Subcutaneous abdominal adipose tissue (tissue), 5 donors: ENCODE measurements around the gene POM121L2.
A peak's percentile ranks its signal among the peaks of the same experiment; 100 is the strongest.

ENCODE experiments used
- H3K27ac ChIP-seq: one replicate; pipeline ENCODE4 v1.7.0; 2013; ENCODE audit warnings: low read depth, mild to moderate bottlenecking, inconsistent platforms, low read length, moderate library complexity
- H3K27me3 ChIP-seq, 5 donors: one replicate each; pipeline ENCODE4 v1.7.0; 2013; ENCODE audit warnings: low read length in 5 of 5, inconsistent platforms in 1 of 5; ENCODE audit not compliant: control insufficient read depth in 5 of 5, insufficient read depth in 4 of 5
- H3K36me3 ChIP-seq, 5 donors: one replicate each; pipeline ENCODE4 v1.7.0; 2013; ENCODE audit warnings: low read length in 5 of 5; ENCODE audit not compliant: control insufficient read depth in 5 of 5, insufficient read depth in 5 of 5
- H3K4me1 ChIP-seq, 5 donors: one replicate each; pipeline ENCODE4 v1.7.0; 2013; ENCODE audit warnings: low read length in 5 of 5, mild to moderate bottlenecking in 3 of 5, moderate library complexity in 1 of 5; ENCODE audit not compliant: control insufficient read depth in 5 of 5, insufficient read depth in 5 of 5
- H3K4me3 ChIP-seq, 5 donors: one replicate each; pipeline ENCODE4 v1.7.0; 2013; ENCODE audit warnings: low read length in 5 of 5, low read depth in 1 of 5
- H3K9ac ChIP-seq, 5 donors: one replicate each; pipeline ENCODE4 v1.7.0; 2013; ENCODE audit warnings: low read length in 5 of 5, mild to moderate bottlenecking in 4 of 5, moderate library complexity in 3 of 5
- H3K9me3 ChIP-seq, 5 donors: one replicate each; pipeline ENCODE4 v1.7.0; 2013; ENCODE audit warnings: low read length in 5 of 5; ENCODE audit not compliant: control insufficient read depth in 5 of 5
- donor health status: healthy.
- donor health status: healthy.
- donor health status: healthy.
- donor health status: healthy.
- donor health status: healthy.

POM121L2 gene

GRCh38 chr6:27321370-27321769, 9.3 kb upstream of the POM121L2 start:
- H3K4me1 ChIP-seq, result no peaks in the 10 kb centered on the region
- H3K36me3 ChIP-seq, result no peaks in the 10 kb centered on the region
- no peaks in the 10 kb centered on the region for H3K9me3 ChIP-seq
- H3K4me3 ChIP-seq, result no peak overlapping the region
- H3K27ac ChIP-seq, result no peak overlapping the region
- H3K9ac ChIP-seq, result no peak overlapping the region
- peaks cover 0 to 3% (median 3%) of the 10 kb centered on the region in 5 donors for H3K27me3 ChIP-seq

GRCh38 chr6:27318973-27319372, 6.9 kb upstream of the POM121L2 start:
- H3K4me3 ChIP-seq, result no peak overlapping the region
- peaks cover 0 to 3% (median 0%) of the 10 kb centered on the region in 5 donors for H3K27me3 ChIP-seq
- no peak overlapping the region for H3K9ac ChIP-seq
- no peak overlapping the region for H3K27ac ChIP-seq
- no peaks in the 10 kb centered on the region for H3K36me3 ChIP-seq
- no peaks in the 10 kb centered on the region for H3K9me3 ChIP-seq
- H3K4me1 ChIP-seq, result no peaks in the 10 kb centered on the region

GRCh38 chr6:27314046-27314445, 2.0 kb upstream of the POM121L2 start:
- Histone ChIP-seq H3K9me3 (no peaks in the 10 kb centered on the region), H3K4me1 (peaks cover 0 to 15% (median 12%) of the 10 kb centered on the region in 5 donors), H3K9ac (no peak overlapping the region), H3K27ac (no peak overlapping the region), H3K4me3 (no peak overlapping the region), H3K36me3 (no peaks in the 10 kb centered on the region), H3K27me3 (peaks cover 6 to 38% (median 24%) of the 10 kb centered on the region in 5 donors)

GRCh38 chr6:27312950-27313271, 838 bp upstream of the POM121L2 start:
- H3K9me3 ChIP-seq, result no peaks in the 10 kb centered on the region
- H3K27me3 ChIP-seq, result peaks cover 6 to 44% (median 29%) of the 10 kb centered on the region in 5 donors
- H3K36me3 ChIP-seq, result no peaks in the 10 kb centered on the region
- H3K27ac ChIP-seq, result no peak overlapping the region
- H3K9ac ChIP-seq, result peak overlapping the region in 2 of 5 donors; percentile 62 to 64
- H3K4me1 ChIP-seq, result peaks cover 0 to 15% (median 12%) of the 10 kb centered on the region in 5 donors
- peak overlapping the region; percentile 22 to 72 (median 70) for H3K4me3 ChIP-seq

GRCh38 chr6:27311806-27312145, 297 bp downstream of the POM121L2 start:
- no peaks in the 10 kb centered on the region for H3K9me3 ChIP-seq
- no peak overlapping the region for H3K27ac ChIP-seq
- H3K9ac ChIP-seq, result peak overlapping the region in 2 of 5 donors; percentile 54 to 62
- peak overlapping the region; percentile 56 to 72 (median 70) for H3K4me3 ChIP-seq
- peaks cover 0 to 15% (median 12%) of the 10 kb centered on the region in 5 donors for H3K4me1 ChIP-seq
- peaks cover 12 to 47% (median 29%) of the 10 kb centered on the region in 5 donors for H3K27me3 ChIP-seq
- H3K36me3 ChIP-seq, result no peaks in the 10 kb centered on the region

- Histone ChIP-seq H3K27ac (no peak overlapping the region), H3K4me3 (no peak overlapping the region), H3K36me3 (no peaks in the 10 kb centered on the region), H3K9me3 (peaks cover 0 to 2% (median 0%) of the 10 kb centered on the region in 5 donors), H3K4me1 (no peaks in the 10 kb centered on the region), H3K27me3 (peaks cover 12 to 40% (median 22%) of the 10 kb centered on the region in 5 donors), H3K9ac (no peak overlapping the region)
These were observed 8.3 kb downstream of the POM121L2 start for GRCh38 chr6:27303613-27304272.

- Histone ChIP-seq H3K9ac (no peak overlapping the region), H3K27ac (no peak overlapping the region), H3K36me3 (no peaks in the 10 kb centered on the region), H3K9me3 (peaks cover 0 to 4% (median 0%) of the 10 kb centered on the region in 5 donors), H3K27me3 (peaks cover 41 to 66% (median 48%) of the 10 kb centered on the region in 5 donors), H3K4me1 (peaks cover 0 to 6% (median 0%) of the 10 kb centered on the region in 5 donors), H3K4me3 (no peak overlapping the region)
These were observed 14.0 kb downstream of the POM121L2 start for GRCh38 chr6:27297857-27298730.

- no peak overlapping the region for H3K4me3 ChIP-seq
- peaks cover 0 to 5% (median 0%) of the 10 kb centered on the region in 5 donors for H3K9me3 ChIP-seq
- no peak overlapping the region for H3K9ac ChIP-seq
- H3K4me1 ChIP-seq, result peaks cover 0 to 6% (median 0%) of the 10 kb centered on the region in 5 donors
- peaks cover 42 to 63% (median 45%) of the 10 kb centered on the region in 5 donors for H3K27me3 ChIP-seq
- no peaks in the 10 kb centered on the region for H3K36me3 ChIP-seq
- no peak overlapping the region for H3K27ac ChIP-seq
These were observed 14.6 kb downstream of the POM121L2 start for GRCh38 chr6:27297484-27297856.

- Histone ChIP-seq H3K4me1 (peaks cover 0 to 6% (median 0%) of the 10 kb centered on the region in 5 donors), H3K4me3 (no peak overlapping the region), H3K9ac (no peak overlapping the region), H3K36me3 (no peaks in the 10 kb centered on the region), H3K27ac (no peak overlapping the region), H3K27me3 (peaks cover 37 to 66% (median 49%) of the 10 kb centered on the region in 5 donors), H3K9me3 (peaks cover 0 to 5% (median under 1%) of the 10 kb centered on the region in 5 donors)
These were observed 15.8 kb downstream of the POM121L2 start for GRCh38 chr6:27296106-27296783.
